Mesenteric fat pad (tissue), 1 donor: Measurements from ENCODE around the gene ADAMTSL5. TPM values are rescaled to one million over a fixed set of nuclear protein-coding genes. Genes with fewer than 3 reads are reported as not detected.

Source experiments
- DNase-seq: peaks from one replicate; pipeline ENCODE4 v3.0.0-alpha.2; 2020; ENCODE audit warnings: low spot score
- total RNA-seq: library from RNA; stranded (reverse); fragmentation: NEBNext Ultra II Directional; extraction: Animal tissue kit (Norgen Biotek cat#: 25700); gene quantifications from one replicate; pipeline ENCODE4 v1.2.1, GENCODE V29; 2021
- donor health status: DM: yes; HTN: yes; CAD: no.

Gene ADAMTSL5
- total RNA-seq, 1 donor from 2014 or later = 1.8 TPM

DNA sequence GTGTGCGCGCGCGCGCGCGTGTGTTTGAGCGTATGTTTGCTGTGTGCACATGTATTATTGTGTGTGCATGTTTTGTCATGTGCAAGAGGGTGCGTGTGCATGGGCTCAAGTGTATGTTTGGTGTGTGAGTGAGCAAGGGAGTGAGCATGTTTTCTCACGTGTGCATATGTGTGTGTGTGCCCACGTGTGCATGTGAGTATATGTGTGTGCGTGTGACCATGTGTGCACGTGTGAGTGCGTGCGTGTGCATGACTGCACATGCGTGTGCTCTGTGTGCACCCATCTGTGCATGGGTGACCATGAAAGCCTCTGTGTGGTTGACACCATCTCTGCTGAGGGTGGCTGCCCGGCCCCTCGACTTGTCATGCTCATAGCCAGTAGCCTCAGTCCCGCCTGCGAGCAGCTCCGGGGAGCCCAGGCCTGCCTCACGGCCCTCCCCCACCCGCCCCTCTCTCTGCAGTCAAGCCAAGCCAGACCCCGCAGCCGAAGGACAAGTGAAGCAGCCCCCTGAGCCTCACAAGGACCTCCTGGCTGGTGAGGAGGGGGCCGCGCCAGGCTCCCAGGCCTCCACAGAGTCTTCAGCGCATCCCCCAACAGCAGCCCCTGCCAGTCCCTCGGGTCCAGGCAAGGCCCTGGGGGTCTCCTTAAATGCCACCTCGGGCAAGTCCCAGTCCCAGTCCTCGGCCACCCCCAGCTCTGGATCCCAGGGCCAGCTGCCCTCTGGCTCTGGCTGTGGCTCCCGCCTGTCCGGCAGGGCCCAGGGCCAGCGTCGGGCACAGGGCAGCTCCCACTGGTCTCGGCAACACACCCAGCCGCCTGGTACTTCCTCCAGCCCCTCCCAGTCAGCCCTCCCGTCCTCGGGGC lies 15.9 kb downstream of the ADAMTSL5 start:
- no peak for DNase-seq

DNA sequence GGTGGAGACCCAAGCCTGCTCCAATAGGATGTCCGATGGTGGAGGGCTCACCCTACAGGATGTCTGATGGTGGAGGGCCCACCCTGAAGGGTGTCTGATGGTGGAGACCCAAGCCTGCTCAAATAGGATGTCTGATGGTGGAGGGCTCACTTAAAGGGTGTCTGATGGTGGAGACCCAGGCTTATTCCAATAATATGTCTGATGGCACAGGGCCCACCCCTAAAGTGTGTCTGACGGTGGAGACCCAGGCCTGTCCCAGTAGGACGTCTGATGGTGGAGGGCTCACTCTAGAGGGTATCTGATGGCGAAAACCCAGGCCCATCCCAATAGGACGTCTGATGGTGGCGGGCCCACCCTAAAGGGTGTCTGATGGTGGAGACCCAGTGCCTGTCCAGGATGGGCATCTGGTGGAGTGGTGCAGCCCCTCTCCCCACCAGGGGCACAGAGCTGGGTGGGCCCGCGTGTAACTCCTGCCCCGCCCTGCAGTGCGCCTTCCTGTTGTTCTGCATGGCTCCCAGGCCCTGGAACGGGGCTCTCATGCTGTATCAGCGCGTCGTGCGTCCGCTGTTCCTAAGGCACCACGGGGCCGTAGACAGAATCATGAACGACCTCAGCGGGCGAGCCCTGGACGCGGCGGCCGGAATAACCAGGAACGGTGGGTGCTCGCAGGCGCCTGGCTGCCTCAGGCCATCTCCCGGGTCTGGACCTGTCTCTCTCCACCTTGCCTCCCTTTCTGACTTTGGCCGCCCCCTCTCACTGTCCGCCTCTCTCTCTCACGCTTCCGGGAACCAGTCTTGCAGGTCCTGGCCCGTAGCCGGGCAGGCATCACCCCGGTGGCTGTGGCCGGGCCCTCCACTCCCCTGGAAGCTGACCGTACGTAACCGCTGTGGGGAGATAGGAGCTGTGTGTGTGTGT lies 16.8 kb downstream of the ADAMTSL5 start:
- no peak for DNase-seq

GRCh38 chr19:1495051-1495798 lies 17.6 kb downstream of the ADAMTSL5 start:
- DNase-seq = no peak

- no peak for DNase-seq
These were observed 18.6 kb downstream of the ADAMTSL5 start for GRCh38 chr19:1494115-1494815.

- no peak for DNase-seq
These were observed 20.3 kb downstream of the ADAMTSL5 start for GRCh38 chr19:1492474-1493006.

DNA sequence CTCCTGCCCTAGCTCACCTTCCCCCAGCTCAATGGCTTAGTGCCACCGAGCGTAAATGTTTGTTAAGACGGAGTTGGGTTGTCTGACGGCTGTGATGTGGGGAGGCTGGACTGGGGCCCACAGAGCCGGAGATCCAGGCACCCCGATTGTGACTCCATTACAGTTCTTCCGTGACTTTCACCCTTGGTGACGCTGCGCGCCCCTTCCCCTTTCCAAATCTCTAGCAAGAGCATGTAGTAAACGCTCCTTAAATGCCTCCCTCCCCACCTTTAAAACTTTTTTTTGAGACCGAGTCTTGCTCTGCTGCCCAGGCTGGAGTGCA lies 21.0 kb downstream of the ADAMTSL5 start:
- no peak for DNase-seq

DNA sequence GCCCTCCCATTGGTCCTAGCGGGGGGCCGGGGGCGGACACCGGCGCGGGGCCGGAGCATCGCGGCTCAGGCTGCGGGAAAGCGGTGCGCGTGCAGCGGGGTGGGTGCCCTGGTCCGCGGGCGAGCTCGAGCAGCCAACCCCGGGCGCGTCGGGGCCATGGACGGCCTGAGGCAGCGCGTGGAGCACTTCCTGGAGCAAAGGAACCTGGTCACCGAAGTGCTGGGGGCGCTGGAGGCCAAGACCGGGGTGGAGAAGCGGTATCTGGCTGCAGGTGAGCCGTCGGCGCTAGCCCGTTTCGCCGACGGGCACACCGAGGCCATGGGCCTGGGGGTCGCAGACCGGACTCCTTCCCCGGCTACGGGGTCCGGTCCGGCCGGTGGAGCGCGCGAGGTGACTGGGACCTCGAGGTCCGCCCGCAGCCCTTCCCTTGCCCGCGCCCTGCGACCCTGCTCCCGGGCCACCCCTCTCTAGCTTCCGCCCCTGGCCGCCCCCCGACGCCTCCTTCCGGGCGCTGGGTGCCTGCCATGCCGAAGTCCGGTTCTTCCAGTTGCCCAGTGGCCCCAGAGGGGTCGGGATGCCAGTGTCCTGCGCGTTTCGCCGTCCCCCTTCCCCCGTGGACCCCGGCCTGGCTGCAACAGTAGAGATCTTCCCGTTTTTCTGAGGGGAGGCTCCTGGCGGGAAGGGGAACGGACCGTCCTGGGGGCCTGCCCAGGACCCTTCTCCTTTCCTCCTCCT lies 21.5 kb downstream of the ADAMTSL5 start, which contains the start of gene REEP6:
REEP6 (plus strand) TSS at position 68 of the 735 bp plus-strand sequence; CDS start at position 157, 89 bp downstream.
- DNase-seq = no peak

GRCh38 chr19:1490311-1491113 lies 22.3 kb downstream of the ADAMTSL5 start, which contains the start of gene PCSK4:
Gene PCSK4 (minus strand): TSS chr19:1490350. CDS start chr19:1490346, 4 bp downstream.
- DNase-seq = peak; percentile 99

GRCh38 chr19:1489463-1490310 lies 23.1 kb downstream of the ADAMTSL5 start:
- DNase-seq = no peak

- no peak for DNase-seq
These were observed 24.6 kb downstream of the ADAMTSL5 start for GRCh38 chr19:1488282-1488601.

DNA sequence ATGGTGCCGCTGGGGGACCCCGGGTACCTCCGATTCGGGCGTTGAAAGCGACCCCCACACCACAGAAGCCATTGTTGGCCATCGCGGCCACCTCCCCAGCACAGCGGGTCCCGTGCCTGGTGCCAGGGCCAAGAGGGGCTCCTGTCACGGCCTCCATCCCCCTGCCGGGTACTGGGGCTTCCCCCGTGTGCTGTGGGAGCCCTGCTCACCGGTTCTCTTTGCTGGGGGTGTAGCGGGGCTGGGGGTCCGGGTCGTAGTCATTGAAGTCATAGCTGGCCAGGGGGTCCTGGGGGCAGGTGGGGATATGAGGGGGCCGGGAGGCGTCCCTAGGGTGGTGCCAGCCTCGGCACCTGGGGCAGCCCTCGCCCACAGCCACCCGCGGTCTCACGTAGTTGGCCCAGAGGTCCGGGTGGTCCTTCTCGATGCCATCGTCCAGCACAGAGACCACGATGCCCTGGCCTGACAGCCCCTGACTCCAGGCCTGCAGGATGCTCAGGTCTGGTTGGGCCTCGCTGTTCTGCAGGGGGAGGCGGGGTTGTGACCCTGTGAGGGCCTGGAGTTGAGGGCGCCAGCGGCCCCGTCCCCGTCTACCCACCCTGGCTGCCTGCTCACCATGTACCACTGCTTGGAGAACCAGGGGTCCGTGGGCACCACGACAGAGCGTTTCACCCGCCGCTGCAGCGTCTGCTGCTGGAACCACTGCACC lies 25.1 kb downstream of the ADAMTSL5 start:
- DNase-seq = no peak

DNA sequence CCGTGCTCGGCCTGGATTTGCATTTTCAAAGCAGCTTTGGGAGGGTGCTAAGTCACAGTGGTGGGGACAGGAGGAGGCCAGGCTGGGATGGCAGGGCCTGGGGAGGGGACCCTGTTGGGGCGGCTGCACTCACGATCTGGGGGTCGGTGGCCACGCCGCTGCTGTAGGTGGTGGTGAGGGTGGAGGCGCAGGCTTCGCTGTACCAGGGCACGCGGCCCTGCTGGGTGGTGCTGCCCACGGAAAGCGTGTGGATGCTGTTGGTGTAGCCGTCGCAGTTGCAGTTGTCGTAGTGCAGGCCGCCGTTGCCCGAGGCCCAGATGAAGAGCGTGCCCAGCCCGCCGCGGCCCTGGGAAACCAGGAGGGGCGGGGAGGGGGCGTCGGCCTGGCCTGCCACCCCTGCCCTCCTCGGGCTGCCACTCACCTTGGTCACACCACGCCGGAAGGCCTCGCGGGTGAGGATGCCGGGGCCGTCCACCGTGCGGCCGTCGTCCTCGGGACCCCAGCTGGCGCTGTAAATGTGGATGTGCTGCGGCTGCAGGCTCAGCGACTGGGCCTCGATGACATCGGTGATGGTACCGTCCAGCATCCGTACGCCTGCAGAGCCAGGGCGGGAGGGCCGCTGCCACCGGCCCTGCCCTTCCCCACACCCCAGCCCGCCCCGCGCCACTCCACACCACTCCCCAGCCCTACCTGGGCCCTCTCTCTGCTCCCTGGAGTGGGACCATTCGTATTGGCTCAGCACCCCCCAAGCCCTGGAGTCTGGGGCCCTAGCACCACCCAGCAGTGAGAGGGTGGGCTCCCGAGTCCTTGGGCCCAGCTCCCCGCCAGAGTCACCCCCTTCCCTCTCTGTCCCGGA lies 25.9 kb downstream of the ADAMTSL5 start:
- DNase-seq = no peak

DNA sequence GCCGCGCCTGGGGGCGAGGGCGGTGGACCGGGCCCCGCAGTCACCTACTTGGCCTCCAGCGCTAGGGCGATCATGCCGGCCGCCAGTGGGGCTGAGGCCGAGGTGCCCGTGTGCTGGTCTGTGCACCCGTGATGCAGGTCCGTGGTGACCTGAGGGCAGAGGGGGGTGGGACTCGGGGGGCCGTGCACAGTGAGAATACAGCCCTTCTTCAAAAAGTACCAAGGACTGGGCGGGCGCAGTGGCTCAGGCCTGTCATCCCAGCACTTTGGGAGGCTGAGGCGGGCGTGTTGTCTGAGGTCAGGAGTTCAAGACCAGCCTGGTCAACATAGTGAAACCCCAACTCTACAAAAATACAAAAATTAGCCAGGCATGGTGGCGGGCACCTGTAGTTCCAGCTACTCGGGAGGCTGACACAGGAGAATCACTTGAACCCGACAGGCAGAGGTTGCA lies 28.8 kb downstream of the ADAMTSL5 start:
- no peak for DNase-seq

DNA sequence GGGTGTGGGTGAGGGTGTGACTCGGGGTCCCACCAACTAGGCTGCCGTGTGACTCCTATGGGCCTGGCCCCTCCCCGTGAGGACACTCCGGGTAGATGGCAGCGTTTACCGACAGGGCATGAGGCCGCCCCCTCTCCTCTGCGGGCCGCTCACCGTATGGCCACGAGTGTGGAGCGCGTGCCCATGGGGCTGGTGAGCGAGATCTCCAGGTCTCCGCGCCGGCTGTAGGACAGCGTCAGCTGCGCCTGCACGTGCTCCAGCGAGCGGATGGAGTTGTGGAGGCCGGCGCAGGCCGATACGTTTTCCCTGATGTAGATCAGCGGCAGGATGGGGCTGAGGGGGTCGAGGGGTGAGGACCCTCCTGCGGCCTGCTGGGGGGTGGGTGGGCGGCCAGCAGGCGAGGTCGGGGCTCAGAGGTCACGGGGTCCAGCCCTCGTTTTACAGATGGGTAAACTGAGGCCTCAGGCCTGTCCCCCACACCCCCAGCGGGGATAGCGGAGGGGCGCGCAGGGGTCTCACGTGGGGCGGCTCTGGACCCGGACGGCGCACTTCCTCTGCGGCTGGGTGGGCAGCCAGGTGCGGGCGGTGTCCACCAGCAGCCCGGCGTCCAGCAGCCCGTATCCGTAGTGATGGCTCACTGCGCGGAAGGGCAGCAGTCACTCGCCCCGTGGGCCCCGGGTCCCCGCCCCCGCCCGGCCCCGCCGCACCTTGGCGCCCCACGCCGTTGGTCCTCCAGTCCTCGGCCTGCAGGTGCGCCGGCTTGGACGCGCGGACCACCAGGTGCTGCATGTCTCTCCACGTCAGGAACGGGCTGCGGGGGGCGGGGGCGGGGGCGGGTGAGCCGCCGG lies 29.5 kb downstream of the ADAMTSL5 start:
- no peak for DNase-seq

DNA sequence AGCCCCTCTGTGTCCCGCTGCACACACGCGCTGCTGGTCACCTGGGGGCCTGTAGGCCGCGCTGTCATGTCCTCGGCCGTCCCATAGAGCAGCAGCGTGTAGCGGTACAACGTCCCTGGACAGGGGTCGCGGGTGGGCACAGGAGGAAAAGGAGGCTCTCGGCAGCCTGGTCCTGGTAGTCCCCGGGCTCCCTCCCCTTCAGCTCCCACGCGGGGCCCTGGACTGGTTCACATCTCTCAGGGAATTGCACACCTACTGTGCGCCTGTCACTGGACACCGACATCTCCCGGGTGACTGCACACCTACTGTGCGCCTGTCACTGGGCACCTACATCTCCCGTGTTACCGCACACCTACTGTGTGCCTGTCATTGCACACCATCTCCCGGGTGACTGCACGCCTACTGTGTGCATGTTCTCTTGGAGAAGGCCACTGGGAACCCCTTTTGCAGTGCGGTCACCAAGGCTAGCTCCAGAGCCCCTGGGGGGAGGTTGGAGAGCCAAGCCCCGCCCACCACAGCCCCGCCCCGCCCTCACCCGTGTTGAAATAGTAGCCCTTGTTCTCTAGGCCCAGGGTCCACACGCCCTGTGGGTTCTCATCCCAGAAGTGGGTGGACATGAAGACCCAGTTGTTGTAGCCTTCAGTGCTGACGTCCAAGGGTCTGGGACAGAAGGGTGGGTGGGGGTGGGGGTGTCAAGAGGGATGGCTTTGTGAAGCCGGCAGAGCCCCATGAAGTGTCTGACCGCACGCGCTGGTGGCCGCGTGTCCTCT lies 30.3 kb downstream of the ADAMTSL5 start:
- no peak for DNase-seq
